Smooth muscle cell (in vitro differentiated cells): ENCODE measurements around the gene OTOA. TPM values are rescaled to one million over a fixed set of nuclear protein-coding genes. Genes with fewer than 3 reads are reported as not detected.

Experiments
- DNase-seq: peaks from one replicate; lab custom pipeline; 2025; ENCODE audit not compliant: unreplicated experiment; lab: John Stamatoyannopoulos, UW
- H2AFZ ChIP-seq: fragments of 200-600 bp; sonication (generic); 2 replicates; pipeline ENCODE4 v1.6.0; 2016; ENCODE audit warnings: antibody characterized with exemption, low read depth, mild to moderate bottlenecking
- H3F3A ChIP-seq: fragments of 200-600 bp; sonication (generic); 2 replicates; pipeline ENCODE4 v1.6.0; 2017; ENCODE audit warnings: antibody characterized with exemption, low read depth
- H3K27ac ChIP-seq: fragments of 200-600 bp; sonication (generic); 2 replicates; pipeline ENCODE4 v1.5.1; 2016; ENCODE audit warnings: low read depth, mild to moderate bottlenecking
- H3K27me3 ChIP-seq: fragments of 200-600 bp; sonication (generic); 2 replicates; pipeline ENCODE4 v1.6.1; 2016; ENCODE audit warnings: low read depth, mild to moderate bottlenecking
- H3K36me3 ChIP-seq: fragments of 200-600 bp; sonication (generic); 2 replicates; pipeline ENCODE4 v1.5.1; 2016; ENCODE audit warnings: low read depth
- H3K4me1 ChIP-seq: fragments of 200-600 bp; sonication (generic); 2 replicates; pipeline ENCODE4 v1.5.1; 2016; ENCODE audit warnings: low read depth
- H3K4me2 ChIP-seq: fragments of 200-600 bp; sonication (generic); 2 replicates; pipeline ENCODE4 v1.6.0; 2016; ENCODE audit warnings: mild to moderate bottlenecking
- H3K4me3 ChIP-seq: fragments of 200-600 bp; sonication (generic); 2 replicates; pipeline ENCODE4 v1.5.1; 2016; ENCODE audit warnings: mild to moderate bottlenecking
- H3K79me2 ChIP-seq: fragments of 200-600 bp; sonication (generic); 2 replicates; pipeline ENCODE4 v1.6.0; 2016; ENCODE audit warnings: low read depth, mild to moderate bottlenecking
- H3K9ac ChIP-seq: fragments of 200-600 bp; sonication (generic); 2 replicates; pipeline ENCODE4 v1.6.0; 2016; ENCODE audit warnings: low read depth
- H3K9me3 ChIP-seq: fragments of 200-600 bp; sonication (generic); replicated peaks from 2 replicates; pipeline ENCODE4 v1.5.1; 2016; ENCODE audit warnings: low read depth
- H4K20me1 ChIP-seq: fragments of 200-600 bp; sonication (generic); 2 replicates; pipeline ENCODE4 v1.6.0; 2016; ENCODE audit warnings: low read depth
- CTCF ChIP-seq: fragments of 200-600 bp; sonication (generic); IDR thresholded peaks from 2 replicates; pipeline ENCODE4 v1.5.1; 2017; ENCODE audit warnings: borderline replicate concordance, mild to moderate bottlenecking, antibody characterized with exemption; ENCODE audit not compliant: insufficient read depth, poor library complexity, severe bottlenecking
- WGBS: methylation state at CpG from one replicate; pipeline ENCODE4 v1.1.7; 2016; ENCODE audit warnings: low lambda C conversion rate; 5-methylcytosine and 5-hydroxymethylcytosine counted together
- polyA plus RNA-seq: library from polyadenylated mRNA; unstranded; fragments of >200 nt; fragmentation: Nextera tagmentation; extraction: Ambion mirVana; gene quantifications from 2 replicates; pipeline ENCODE4 v1.2.1, GENCODE V29; 2016
- total RNA-seq: library from RNA; depleted of rRNA; stranded (reverse); fragments of >200 nt; gene quantifications from 2 replicates; pipeline ENCODE4 v1.2.3, GENCODE V29; 2014

OTOA gene
- total and polyA plus RNA-seq, 2 experiments from 2014 or later, result not detected

DNA sequence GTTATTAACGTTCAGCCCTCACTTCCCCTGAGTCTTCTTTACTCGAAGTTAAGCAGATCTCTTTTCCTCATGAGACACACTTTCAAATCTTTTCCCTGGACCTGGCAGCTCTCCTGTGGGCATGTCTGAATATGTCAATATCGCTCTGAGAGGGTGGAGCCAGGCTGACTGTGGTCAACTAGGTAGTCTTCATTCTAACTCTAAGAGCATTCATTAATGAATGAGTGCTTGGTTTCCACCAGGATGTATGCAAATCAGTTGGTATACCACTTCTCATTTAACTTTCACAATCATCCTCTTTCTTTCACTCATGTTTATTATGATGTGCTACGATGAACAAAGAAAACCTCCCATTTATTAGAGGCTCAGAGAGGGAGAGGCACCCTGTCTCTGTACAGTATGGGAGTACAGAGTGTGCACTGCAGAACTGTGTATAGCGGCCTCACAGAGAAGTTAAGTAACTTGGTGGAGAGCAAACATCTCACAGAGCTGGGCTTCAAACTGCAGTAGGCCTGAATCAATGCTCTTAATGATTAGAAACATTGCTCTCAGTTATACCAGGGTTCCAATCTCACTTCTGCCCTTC lies 39.9 kb downstream of the OTOA start:
- Histone ChIP-seq H3F3A (no peaks in the 10 kb centered on the region), H3K36me3 (no peaks in the 10 kb centered on the region), H3K27ac (no peak overlapping the region), H3K4me1 (no peaks in the 10 kb centered on the region), H3K9me3 (no peaks in the 10 kb centered on the region), H3K4me2 (no peak overlapping the region), H3K79me2 (no peaks in the 10 kb centered on the region), H3K4me3 (no peak overlapping the region), H3K27me3 (no peaks in the 10 kb centered on the region), H3K9ac (no peak overlapping the region), H2AFZ (no peak overlapping the region), H4K20me1 (no peaks in the 10 kb centered on the region)
- DNase-seq, result no peak
- 91% methylated on average over 5 of the region's 5 CpGs for WGBS
- TF ChIP-seq CTCF, result no peak

DNA sequence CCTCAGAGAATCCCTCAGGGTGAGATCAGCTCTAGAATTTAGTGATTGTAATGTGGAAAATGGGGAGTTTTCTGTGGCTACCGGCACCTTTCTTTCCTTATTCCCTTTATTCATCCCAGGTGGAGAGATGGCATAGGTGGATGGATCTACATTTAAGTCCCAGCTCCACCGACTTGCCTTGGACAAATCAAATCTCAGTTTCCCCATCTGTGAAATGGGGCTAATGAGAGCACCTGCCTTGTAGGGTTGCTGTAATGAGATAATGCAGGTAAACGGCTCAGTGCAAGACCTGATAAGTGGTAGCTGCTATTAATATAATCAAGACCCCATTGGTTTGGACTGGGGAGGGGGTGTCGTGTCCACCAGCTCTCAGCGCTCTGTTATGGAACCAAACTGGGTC lies 40.5 kb downstream of the OTOA start:
- WGBS, result 90% methylated on average over 5 of the region's 5 CpGs
- DNase-seq, result no peak
- no peak for TF ChIP-seq CTCF

DNA sequence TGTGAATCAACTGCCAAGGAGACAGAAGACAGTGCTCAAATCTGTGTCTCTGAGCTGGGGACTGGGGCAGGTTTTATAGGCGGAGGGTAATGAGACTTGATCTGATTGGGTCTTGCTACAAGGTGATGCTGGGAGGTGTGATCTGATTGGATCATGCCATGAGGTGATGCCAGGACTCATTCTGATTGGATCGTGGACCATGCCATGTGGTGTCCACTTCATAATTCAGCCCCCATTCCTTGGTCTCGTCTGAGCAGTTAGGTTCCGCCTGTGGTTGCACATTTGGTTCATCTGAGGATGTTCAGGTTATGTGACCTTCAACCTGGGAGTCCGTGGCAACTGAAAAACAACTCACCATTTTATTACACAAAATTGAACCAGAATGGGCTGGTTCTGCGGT lies 41.0 kb downstream of the OTOA start:
- no peak overlapping the region for H3K27ac ChIP-seq
- no peaks in the 10 kb centered on the region for H3K36me3 ChIP-seq
- H3K79me2 ChIP-seq, result no peaks in the 10 kb centered on the region
- no peak for TF ChIP-seq CTCF
- H3K4me2 ChIP-seq, result no peak overlapping the region
- no peak overlapping the region for H3K4me3 ChIP-seq
- H3K9ac ChIP-seq, result no peak overlapping the region
- no peaks in the 10 kb centered on the region for H3K27me3 ChIP-seq
- H4K20me1 ChIP-seq, result no peaks in the 10 kb centered on the region
- no peak for DNase-seq
- no peak overlapping the region for H2AFZ ChIP-seq
- H3K4me1 ChIP-seq, result no peaks in the 10 kb centered on the region
- no peaks in the 10 kb centered on the region for H3F3A ChIP-seq
- WGBS, result 92% methylated on average over 6 of the region's 6 CpGs
- no peaks in the 10 kb centered on the region for H3K9me3 ChIP-seq

More for the DNA sequence above, 40.5 kb downstream of the OTOA start:
- no peak overlapping the region for H2AFZ ChIP-seq
- no peaks in the 10 kb centered on the region for H3K9me3 ChIP-seq
- H3F3A ChIP-seq, result no peaks in the 10 kb centered on the region
- H3K4me3 ChIP-seq, result no peak overlapping the region
- H3K27ac ChIP-seq, result no peak overlapping the region
- H3K79me2 ChIP-seq, result no peaks in the 10 kb centered on the region
- H3K36me3 ChIP-seq, result no peaks in the 10 kb centered on the region
- no peaks in the 10 kb centered on the region for H3K27me3 ChIP-seq
- no peak overlapping the region for H3K4me2 ChIP-seq
- no peak overlapping the region for H3K9ac ChIP-seq
- no peaks in the 10 kb centered on the region for H3K4me1 ChIP-seq
- H4K20me1 ChIP-seq, result no peaks in the 10 kb centered on the region

DNA sequence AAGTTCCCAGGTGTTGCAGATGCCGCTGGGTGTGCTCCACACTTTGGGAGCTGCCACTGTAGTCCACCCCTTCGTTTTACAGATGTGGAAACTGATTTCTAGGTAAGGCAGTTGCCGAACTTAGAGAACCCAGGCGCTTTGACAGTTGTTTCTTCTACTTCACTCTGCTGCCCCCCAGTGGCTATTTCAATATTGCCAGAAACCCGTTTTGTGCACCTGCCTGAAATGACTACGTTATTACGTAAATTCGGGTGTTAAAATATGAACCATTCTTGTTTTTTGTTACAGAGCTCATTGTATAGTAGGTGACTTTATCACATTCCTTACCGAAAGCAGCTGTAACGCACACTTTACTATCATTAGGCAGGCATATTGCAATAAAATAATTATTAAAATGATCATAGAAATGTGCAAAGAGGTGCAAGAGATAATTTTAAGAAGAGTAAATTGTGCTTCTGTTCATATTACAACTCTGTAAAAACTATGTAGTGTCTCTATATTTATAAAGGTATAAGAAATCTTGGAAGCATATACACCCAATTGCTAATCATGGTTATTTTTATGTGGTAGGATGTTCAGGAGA lies 44.9 kb downstream of the OTOA start:
- no peaks in the 10 kb centered on the region for H3F3A ChIP-seq
- no peaks in the 10 kb centered on the region for H3K79me2 ChIP-seq
- no peaks in the 10 kb centered on the region for H3K36me3 ChIP-seq
- H3K9ac ChIP-seq, result no peak overlapping the region
- H3K27me3 ChIP-seq, result no peaks in the 10 kb centered on the region
- no peaks in the 10 kb centered on the region for H4K20me1 ChIP-seq
- H3K4me1 ChIP-seq, result no peaks in the 10 kb centered on the region
- peak; percentile 85 for TF ChIP-seq CTCF
- peak; percentile 23 for DNase-seq
- H3K4me3 ChIP-seq, result no peak overlapping the region
- no peak overlapping the region for H2AFZ ChIP-seq
- H3K4me2 ChIP-seq, result peak overlapping the region; percentile 52
- H3K9me3 ChIP-seq, result no peaks in the 10 kb centered on the region
- no peak overlapping the region for H3K27ac ChIP-seq
- whole genome bisulfite sequencing, result 17% methylated on average over 10 of the region's 10 CpGs
